A673 (cell line): ENCODE results near the gene MAG.

Experiments used
- EZH2 ChIP-seq: fragments of 200-600 bp; sonication (generic); IDR thresholded peaks from 2 replicates; pipeline ENCODE4 v1.6.1; 2017; ENCODE audit warnings: borderline replicate concordance, low read depth, mild to moderate bottlenecking, mixed read lengths, antibody characterized with exemption, low read length; ENCODE audit not compliant: poor library complexity, severe bottlenecking
- TF ChIP-seq, protein P1 (sequence below): fragments of 300-800, 200-600 bp; sonication (generic); conservative IDR thresholded peaks from 2 replicates; pipeline ENCODE4 v1.5.1; 2017; ENCODE audit warnings: low read depth, mild to moderate bottlenecking, antibody characterized with exemption, low read length, moderate library complexity, mixed read lengths

- TF ChIP-seq, protein P1, sequence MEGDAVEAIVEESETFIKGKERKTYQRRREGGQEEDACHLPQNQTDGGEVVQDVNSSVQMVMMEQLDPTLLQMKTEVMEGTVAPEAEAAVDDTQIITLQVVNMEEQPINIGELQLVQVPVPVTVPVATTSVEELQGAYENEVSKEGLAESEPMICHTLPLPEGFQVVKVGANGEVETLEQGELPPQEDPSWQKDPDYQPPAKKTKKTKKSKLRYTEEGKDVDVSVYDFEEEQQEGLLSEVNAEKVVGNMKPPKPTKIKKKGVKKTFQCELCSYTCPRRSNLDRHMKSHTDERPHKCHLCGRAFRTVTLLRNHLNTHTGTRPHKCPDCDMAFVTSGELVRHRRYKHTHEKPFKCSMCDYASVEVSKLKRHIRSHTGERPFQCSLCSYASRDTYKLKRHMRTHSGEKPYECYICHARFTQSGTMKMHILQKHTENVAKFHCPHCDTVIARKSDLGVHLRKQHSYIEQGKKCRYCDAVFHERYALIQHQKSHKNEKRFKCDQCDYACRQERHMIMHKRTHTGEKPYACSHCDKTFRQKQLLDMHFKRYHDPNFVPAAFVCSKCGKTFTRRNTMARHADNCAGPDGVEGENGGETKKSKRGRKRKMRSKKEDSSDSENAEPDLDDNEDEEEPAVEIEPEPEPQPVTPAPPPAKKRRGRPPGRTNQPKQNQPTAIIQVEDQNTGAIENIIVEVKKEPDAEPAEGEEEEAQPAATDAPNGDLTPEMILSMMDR, result no peak
- TF ChIP-seq EZH2, result no peak
Measured at GRCh38 chr19:35328851-35329285, 36.9 kb downstream of the MAG start, which contains the start of gene CD22.
